Measurements from ENCODE around the gene PROCA1. TPM values are rescaled to one million over a fixed set of nuclear protein-coding genes. Genes with fewer than 3 reads are reported as not detected.
"Not testable (repeated sequence)": the region's sequence is repeated elsewhere in the genome, so short reads cannot be mapped to it uniquely, and the experiment has no call there.

The PROCA1 gene
- total and polyA plus RNA-seq, 2 of the 8 experiments (the other 6 are each of a cell fraction or from before 2014, with no cell fraction given): 21.2 to 26.3 TPM

DNA sequence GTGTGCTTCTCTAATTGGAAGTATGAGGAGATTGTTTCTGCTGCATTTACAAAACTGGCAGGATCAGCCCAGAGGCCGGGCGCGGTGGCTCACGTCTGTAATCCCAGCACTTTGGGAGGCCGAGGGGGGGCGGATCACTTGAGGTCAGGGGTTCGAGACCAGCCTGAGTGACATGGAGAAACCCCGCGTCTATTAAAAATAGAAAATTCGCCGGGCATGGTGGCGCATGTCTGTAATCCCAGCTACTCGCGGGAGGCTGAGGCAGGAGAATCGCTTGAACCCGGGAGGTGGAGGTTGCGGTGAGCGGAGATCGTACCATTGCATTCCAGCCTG lies 9.3 kb upstream of the PROCA1 start:
- H2BK12ac ChIP-seq (ENCODE audit: low read depth, low read length); H2AFZ ChIP-seq (ENCODE audit: low read length); H3K23ac ChIP-seq (ENCODE audit: insufficient read length); H4K8ac ChIP-seq (ENCODE audit: extremely low read depth, insufficient read depth, low read length); FAIRE-seq; H4K91ac ChIP-seq (replicated peaks; ENCODE audit: insufficient read length, low read length); H2BK5ac ChIP-seq (ENCODE audit: low read depth, low read length); DNase-seq (ENCODE audit: low read depth in 1 of 2, low spot score in 2 of 2); H2BK15ac ChIP-seq (ENCODE audit: low read length); H2BK120ac ChIP-seq (replicated peaks; ENCODE audit: low read depth, low read length); H3K27me3 ChIP-seq (replicated peaks in 1 of 4; ENCODE audit: control insufficient read depth in 3 of 4, extremely low read depth in 1 of 4, insufficient read depth in 3 of 4, low read length in 3 of 4); H3K79me1 ChIP-seq (ENCODE audit: low read depth, low read length); H3K56ac ChIP-seq (replicated peaks; ENCODE audit: insufficient read length, low read depth, low read length); H3K27ac ChIP-seq (ENCODE audit: low read depth, low read length); H2AK5ac ChIP-seq (ENCODE audit: low read depth, low read length); H3K18ac ChIP-seq (ENCODE audit: extremely low read depth, low read length); H3K4ac ChIP-seq (replicated peaks; ENCODE audit: insufficient read length, low read depth, low read length); H3K9me3 ChIP-seq (ENCODE audit: insufficient read depth in 2 of 2, low read depth in 1 of 2, low read length in 1 of 2); H4K5ac ChIP-seq (ENCODE audit: insufficient read length, low read depth, low read length); H2BK20ac ChIP-seq (ENCODE audit: low read length); H3K14ac ChIP-seq (ENCODE audit: insufficient read length): not testable (repeated sequence)
- 24% methylated on average over 19 of the region's 19 CpGs; no CpG with 5 or more reads in 1 of the 2 experiments for WGBS, 2 experiments (ENCODE audit: extremely low coverage in 1 of 2, insufficient coverage in 1 of 2, insufficient read length in 1 of 2, insufficient replicate concordance in 2 of 2, low coverage in 1 of 2, low lambda C conversion rate in 2 of 2, missing lambda C conversion rate in 1 of 2)
- ChIA-PET POLR2A (ENCODE audit: partially characterized antibody) (interaction anchor here (0.8 to 17.6 kb wide), 24 partner anchors 8 to 232 kb away, joined by 3 to 813 read pairs (median 6); partner anchors contain the start of genes FLOT2, PHF12, PIGS and PROCA1), CTCF (ENCODE audit: partially characterized antibody) (interaction anchor here (1.4 to 16.9 kb wide), 2 partner anchors 17 to 29 kb away, joined by 5 to 316 read pairs; no protein-coding TSS in a partner anchor)
- H3K79me2 ChIP-seq (ENCODE audit: control insufficient read depth in 1 of 2, insufficient read depth in 2 of 2, low read length in 2 of 2): peaks cover 5 to 50% of the 10 kb centered on the region in 2 experiments; a peak in 3 of 4 replicates
- peaks cover 23% of the 10 kb centered on the region for H3K23me2 ChIP-seq (ENCODE audit: low read depth, low read length)
- peaks cover 19 to 49% (median 36%) of the 10 kb centered on the region in 4 experiments for H3K36me3 ChIP-seq (ENCODE audit: control insufficient read depth in 2 of 4, insufficient read depth in 4 of 4, low read length in 3 of 4)
- peak overlapping the region; percentile 95 to 100 (median 98) for H3K4me3 ChIP-seq (ENCODE audit: extremely low read depth in 1 of 4, insufficient read depth in 2 of 4, low read depth in 3 of 4, low read length in 4 of 4)
- peak overlapping the region in 3 of 4 experiments; percentile 24 to 98 (median 97); a peak in 6 of 7 replicates for H3K9ac ChIP-seq (replicated peaks in 1 of 4; ENCODE audit: extremely low read depth in 1 of 4, low read depth in 3 of 4, low read length in 3 of 4)
- H3K4me2 ChIP-seq (ENCODE audit: insufficient read depth in 1 of 2, low read depth in 2 of 2, low read length in 2 of 2): peak overlapping the region; percentile 87 to 99
- H3K4me1 ChIP-seq (replicated peaks in 1 of 4; ENCODE audit: control insufficient read depth in 3 of 4, insufficient read depth in 4 of 4, low read length in 3 of 4): peaks cover 2 to 15% (median 6%) of the 10 kb centered on the region in 4 experiments
- H4K20me1 ChIP-seq (replicated peaks in 1 of 2; ENCODE audit: control insufficient read depth in 1 of 2, insufficient read depth in 2 of 2, low read length in 2 of 2): peaks cover 6 to 21% of the 10 kb centered on the region in 2 experiments
